Activated T-cell treated with anti-CD3 and anti-CD28 coated beads, Interleukin-2, amount 50 U/mL, for 72 hours (primary cell): ENCODE results near the gene IFI35. TPM values are rescaled to one million over a fixed set of nuclear protein-coding genes. Genes with fewer than 3 reads are reported as not detected.
"Not testable (repeated sequence)": the region's sequence is repeated elsewhere in the genome, so short reads cannot be mapped to it uniquely, and the experiment has no call there.

Experiments
- ATAC-seq, 2 donors: fragments of 150-1000 bp; cut with Tn5 transposase; replicated peaks in 1 of 2; 2 replicates each; pipeline ENCODE4 v1.10.0; 2021; ENCODE audit warnings: moderate library complexity in 2 of 2, mild to moderate bottlenecking in 1 of 2
- DNase-seq, 2 donors: peaks; one replicate each; pipeline ENCODE4 v3.0.0; 2021 to 2022; ENCODE audit warnings: mixed read lengths in 1 of 2
- H3K27ac Mint-ChIP-seq: one replicate; pipeline ENCODE4 v1.8.0; 2022; ENCODE audit warnings: mild to moderate bottlenecking, moderate library complexity, mixed read lengths
- H3K27me3 Mint-ChIP-seq: one replicate; pipeline ENCODE4 v1.8.0; 2022; ENCODE audit warnings: low read depth, mixed read lengths
- H3K36me3 Mint-ChIP-seq, 2 donors: one replicate each; pipeline ENCODE4 v1.8.0; 2022; ENCODE audit warnings: mixed read lengths in 2 of 2, mild to moderate bottlenecking in 1 of 2; ENCODE audit not compliant: insufficient read depth in 2 of 2
- H3K4me1 Mint-ChIP-seq: one replicate; pipeline ENCODE4 v1.8.0; 2022; ENCODE audit warnings: low read depth, mixed read lengths
- H3K4me3 Mint-ChIP-seq, 2 donors: one replicate each; pipeline ENCODE4 v1.8.0; 2022; ENCODE audit warnings: mild to moderate bottlenecking in 2 of 2, mixed read lengths in 2 of 2, moderate library complexity in 2 of 2
- H3K9me3 Mint-ChIP-seq, 2 donors: one replicate each; pipeline ENCODE4 v1.8.0; 2022; ENCODE audit warnings: mixed read lengths in 2 of 2
- total RNA-seq, 2 donors: library from RNA; stranded (reverse); gene quantifications; one replicate each; pipeline ENCODE4 v1.2.3, GENCODE V29; 2022

Gene IFI35
- total RNA-seq, 2 donors from 2014 or later, result 28.3 to 63.3 TPM

DNA sequence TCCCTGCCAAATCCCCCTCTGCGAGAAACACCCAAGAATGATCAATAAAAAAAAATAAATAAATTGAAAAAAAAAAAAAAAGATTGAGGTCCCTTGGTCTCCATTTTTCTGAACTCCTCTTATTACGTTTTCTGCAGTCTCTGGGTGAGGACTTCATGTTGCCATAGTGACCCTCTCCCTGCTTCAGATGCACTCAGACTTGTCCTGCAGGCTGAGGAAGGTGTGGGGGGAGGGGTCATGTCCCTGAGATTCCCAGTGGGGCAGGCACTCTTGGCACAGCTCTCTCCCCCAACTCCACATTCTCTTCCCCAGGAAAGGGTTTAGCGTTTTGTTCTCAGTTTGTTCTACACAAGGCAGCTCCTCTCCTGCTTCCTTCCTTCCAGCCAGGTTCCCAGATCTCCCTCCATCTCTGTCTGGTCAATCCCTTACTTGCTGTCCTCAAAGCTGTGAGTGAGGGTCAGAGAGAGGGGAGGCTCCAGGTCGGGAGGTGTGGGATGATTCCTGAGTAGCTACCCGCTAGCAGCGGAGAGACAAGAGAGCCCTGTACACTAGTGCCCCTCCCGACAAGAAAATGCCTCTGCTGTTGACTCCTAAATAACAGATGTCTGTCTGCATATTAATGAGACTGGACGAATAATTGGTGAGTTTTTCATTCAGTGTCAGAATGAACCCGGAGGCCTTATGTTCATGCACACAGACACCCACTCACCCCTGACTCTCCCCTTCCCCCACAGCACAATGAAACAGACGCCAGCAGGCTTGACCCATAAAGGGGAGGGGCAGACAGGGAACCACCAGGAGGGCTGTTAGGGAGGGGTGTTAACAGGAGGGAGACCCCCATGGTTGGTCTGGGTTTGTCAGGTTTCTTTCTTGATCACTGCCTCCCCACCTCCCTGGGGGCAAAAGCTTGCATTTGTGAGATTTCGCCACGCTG is 27.6 kb downstream of the IFI35 start:
- ATAC-seq (no peak), DNase-seq (no peak)
- Mint-ChIP-seq H3K9me3 (no peaks in the 10 kb centered on the region), H3K27ac (no peak overlapping the region), H3K4me1 (no peaks in the 10 kb centered on the region), H3K4me3 (no peak overlapping the region), H3K36me3 (no peaks in the 10 kb centered on the region), H3K27me3 (no peaks in the 10 kb centered on the region)

DNA sequence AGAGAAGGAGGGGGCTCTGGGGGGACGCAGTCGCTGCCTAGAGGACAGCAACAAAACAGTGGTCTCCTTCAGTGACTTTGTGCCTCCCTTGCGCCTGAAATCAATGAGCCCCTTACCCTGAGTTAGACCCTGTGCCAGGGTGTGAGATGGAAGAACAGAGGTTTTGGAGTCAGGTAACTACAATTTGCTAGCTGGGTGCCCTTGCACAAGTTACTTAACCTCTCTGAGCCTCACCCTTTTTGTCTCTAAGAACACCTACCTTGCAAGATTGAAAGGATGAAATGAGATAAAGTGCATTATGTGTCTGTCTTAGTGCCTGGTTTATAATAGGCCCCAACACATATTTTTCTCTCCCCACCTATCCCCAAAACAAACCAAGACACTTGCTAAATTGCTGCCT is 28.3 kb downstream of the IFI35 start:
- Mint-ChIP-seq H3K4me1 (no peaks in the 10 kb centered on the region), H3K27ac (no peak overlapping the region), H3K36me3 (no peaks in the 10 kb centered on the region), H3K27me3 (no peaks in the 10 kb centered on the region), H3K4me3 (no peak overlapping the region), H3K9me3 (no peaks in the 10 kb centered on the region)
- DNase-seq, result no peak
- ATAC-seq, result no peak

DNA sequence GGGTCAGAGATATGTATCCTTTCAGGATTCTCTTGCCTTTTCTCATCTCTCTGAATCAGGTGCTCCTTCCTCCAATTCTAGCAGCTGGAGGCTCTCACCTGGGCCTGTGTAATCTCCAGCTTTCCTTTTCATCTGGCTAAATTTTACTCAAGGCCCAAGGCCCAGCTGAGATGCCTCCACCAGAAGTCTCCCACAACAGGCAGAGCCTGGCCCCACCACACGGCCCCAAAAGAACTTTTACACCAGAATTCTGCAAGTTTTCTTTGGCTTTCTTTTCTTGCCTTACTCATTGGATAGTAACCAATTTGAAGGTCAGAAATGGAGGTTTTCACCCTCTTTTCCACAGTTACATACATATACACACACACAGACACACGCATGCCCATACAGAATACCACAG is 33.1 kb downstream of the IFI35 start:
- DNase-seq (no peak), ATAC-seq (no peak)
- Mint-ChIP-seq H3K4me1 (no peaks in the 10 kb centered on the region), H3K4me3 (no peak overlapping the region), H3K36me3 (peaks cover 0 to 3% of the 10 kb centered on the region in 2 donors), H3K9me3 (no peaks in the 10 kb centered on the region), H3K27ac (no peak overlapping the region), H3K27me3 (no peaks in the 10 kb centered on the region)

DNA sequence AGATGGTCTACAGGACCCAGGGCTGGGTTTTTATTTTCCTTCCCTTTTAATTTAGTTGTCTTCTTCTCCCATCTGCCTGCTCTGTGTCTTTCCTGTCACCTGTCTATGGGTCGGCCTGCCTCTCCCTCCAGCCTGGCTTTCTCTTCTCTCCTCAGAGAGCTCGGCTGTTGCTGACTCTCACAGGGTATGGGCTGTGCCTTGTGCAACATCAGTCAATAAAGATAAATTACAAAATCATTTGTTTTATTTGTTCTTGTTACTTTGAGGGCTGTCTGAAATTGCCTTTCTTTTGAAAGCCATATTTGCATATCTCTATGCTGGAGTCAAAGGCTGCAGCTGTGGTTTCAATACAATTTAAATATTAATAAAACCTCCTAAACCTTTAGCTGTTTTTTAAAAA is 34.1 kb downstream of the IFI35 start:
- Mint-ChIP-seq H3K4me3 (no peak overlapping the region), H3K36me3 (peaks cover 0 to 3% of the 10 kb centered on the region in 2 donors), H3K27ac (no peak overlapping the region), H3K4me1 (no peaks in the 10 kb centered on the region), H3K9me3 (no peaks in the 10 kb centered on the region), H3K27me3 (no peaks in the 10 kb centered on the region)
- no peak for DNase-seq
- ATAC-seq, result no peak

DNA sequence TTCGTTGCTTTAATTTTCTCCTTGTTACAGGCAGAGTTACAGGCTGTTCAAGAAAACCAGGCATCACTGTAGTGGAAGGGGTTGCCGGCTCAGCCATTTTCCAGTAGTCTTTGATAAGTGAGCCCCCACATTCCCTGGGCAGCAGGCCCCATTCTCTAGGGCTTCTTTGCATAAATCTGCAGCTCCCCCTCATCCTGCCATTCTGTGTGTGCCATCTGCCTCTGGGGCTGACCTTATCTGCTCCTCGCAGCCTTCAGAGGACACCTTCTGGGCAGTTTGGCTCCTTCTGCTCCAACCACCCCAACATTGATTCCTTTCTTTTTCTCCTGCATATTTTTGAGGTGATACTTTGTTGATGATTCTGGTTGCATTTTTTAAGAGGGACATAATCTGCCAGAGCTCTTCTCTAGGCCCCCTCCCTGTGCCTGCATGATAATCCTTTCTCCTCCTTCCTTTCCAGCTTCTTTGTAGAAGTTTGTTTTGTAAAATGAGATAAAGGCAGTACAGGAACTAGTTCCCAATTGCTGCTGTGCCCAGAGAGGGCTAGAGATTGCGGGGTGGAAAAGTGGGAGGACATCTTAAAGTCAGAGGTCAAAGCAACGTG is 35.5 kb downstream of the IFI35 start:
- H3K27ac Mint-ChIP-seq, result no peak overlapping the region
- no peaks in the 10 kb centered on the region for H3K4me1 Mint-ChIP-seq
- ATAC-seq, result no peak
- H3K9me3 Mint-ChIP-seq, result no peaks in the 10 kb centered on the region
- no peaks in the 10 kb centered on the region for H3K27me3 Mint-ChIP-seq
- DNase-seq, result no peak
- H3K36me3 Mint-ChIP-seq, result peaks cover 0 to 5% of the 10 kb centered on the region in 2 donors
- no peak overlapping the region for H3K4me3 Mint-ChIP-seq

DNA sequence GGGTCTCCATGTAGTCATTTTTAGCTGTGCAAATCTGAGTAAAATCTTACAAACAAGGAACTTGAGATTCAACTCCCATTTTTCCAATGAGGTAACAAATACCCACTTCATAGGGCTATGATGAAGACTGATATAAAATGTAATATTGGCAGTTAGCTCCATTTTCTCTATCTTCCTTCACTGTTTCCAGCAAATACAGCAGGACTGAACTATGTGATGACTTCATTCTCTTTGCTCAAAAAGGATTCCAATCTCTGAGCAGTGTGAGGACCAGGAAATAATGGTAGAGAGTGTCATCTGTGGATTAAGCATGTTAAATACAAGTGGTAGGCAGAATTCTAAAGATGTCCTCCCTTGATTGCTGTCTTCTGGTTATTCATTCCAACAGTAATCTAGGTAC is 36.7 kb downstream of the IFI35 start:
- Mint-ChIP-seq H3K27me3 (no peaks in the 10 kb centered on the region), H3K27ac (no peak overlapping the region), H3K36me3 (peaks cover 0 to 9% of the 10 kb centered on the region in 2 donors), H3K4me3 (no peak overlapping the region), H3K4me1 (no peaks in the 10 kb centered on the region), H3K9me3 (no peaks in the 10 kb centered on the region)
- DNase-seq, result no peak
- no peak for ATAC-seq

DNA sequence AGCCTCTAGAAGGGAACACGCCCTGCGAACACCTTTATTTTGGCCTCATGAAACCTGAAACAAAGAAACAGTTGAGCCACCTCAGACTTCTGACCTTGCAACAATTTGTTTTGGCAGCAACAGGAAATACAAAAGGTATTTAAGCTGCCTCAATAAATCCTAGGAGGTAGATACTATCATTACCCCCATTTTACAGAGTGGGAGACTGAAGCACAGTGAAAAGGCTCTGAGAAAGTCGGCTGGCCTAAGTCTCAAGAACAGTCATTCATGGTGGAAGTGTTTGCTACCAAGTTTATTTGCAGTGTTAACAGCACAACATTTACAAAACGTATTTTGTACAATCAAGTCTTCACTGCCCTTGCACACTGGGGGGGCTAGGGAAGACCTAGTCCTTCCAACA is 37.4 kb downstream of the IFI35 start:
- Mint-ChIP-seq H3K27ac (no peak overlapping the region), H3K27me3 (no peaks in the 10 kb centered on the region), H3K9me3 (no peaks in the 10 kb centered on the region), H3K4me1 (no peaks in the 10 kb centered on the region), H3K4me3 (no peak overlapping the region), H3K36me3 (peaks cover 0 to 14% of the 10 kb centered on the region in 2 donors)
- DNase-seq (no peak), ATAC-seq (no peak)

DNA sequence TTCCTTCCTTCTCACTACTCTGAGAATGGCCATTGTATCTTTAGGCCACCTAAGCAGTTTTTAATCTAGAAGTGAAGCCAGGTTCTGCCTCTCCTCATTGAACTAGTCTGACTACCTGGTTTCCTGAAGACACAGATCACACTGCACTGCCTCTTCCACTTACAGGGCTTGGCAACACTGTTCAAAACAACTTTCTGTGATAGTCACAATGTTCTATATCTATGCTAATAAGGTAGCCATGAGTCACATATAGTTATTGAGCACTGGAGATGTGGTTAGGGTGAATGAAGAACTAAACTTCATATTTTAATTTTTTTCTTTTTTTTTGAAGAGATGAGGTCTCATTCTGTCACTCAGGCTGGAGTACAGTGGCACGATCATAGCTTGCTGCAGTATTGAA is 45.4 kb downstream of the IFI35 start:
- ATAC-seq (no peak), DNase-seq (no peak)
- Mint-ChIP-seq H3K4me3 (no peak overlapping the region), H3K36me3 (peaks cover 5 to 46% of the 10 kb centered on the region in 2 donors), H3K9me3 (no peaks in the 10 kb centered on the region), H3K27me3 (no peaks in the 10 kb centered on the region), H3K4me1 (no peaks in the 10 kb centered on the region), H3K27ac (no peak overlapping the region)

DNA sequence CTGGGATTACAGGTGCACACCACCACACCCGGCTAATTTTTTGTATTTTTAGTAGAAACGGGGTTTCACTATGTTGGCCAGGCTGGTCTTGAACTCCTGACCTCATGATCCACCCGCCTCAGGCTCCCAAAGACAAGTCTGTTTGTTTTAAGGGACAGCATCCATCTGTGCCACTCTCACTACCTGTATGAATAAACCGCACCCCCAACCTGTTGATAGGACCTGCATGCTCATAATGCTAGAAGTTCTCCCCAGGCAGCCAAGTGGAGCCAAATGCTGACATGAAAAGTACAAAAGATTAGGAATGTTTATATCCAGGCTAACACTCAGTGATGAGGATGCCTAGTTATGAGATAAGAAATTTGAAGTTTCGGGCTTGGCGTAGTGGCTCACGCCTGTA is 46.4 kb downstream of the IFI35 start:
- H3K4me3 Mint-ChIP-seq, H3K4me1 Mint-ChIP-seq, H3K27me3 Mint-ChIP-seq, ATAC-seq, DNase-seq, H3K9me3 Mint-ChIP-seq, H3K27ac Mint-ChIP-seq: not testable (repeated sequence)
- peaks cover 6 to 45% of the 10 kb centered on the region in 2 donors for H3K36me3 Mint-ChIP-seq

DNA sequence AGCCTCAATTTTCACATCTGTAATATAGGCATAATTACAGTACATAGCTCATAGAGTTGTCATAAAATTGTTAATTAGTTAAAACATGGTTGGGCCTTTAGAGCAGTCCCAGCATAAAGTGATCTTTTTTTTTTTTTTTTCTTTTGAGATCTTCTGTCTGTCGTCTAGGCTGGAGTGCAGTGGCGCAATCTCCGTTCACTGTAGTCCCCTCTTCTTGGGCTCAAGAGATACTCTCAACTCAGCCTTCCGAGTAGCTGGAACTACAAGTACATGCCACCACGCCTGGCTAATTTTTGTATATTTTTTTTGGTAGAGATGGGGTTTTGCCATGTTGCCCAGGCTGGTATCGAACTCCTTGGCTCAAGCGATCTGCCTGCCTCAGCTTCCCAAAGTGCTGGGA is 49.5 kb downstream of the IFI35 start:
- no peak overlapping the region for H3K27ac Mint-ChIP-seq
- H3K4me3 Mint-ChIP-seq, result no peak overlapping the region
- peaks cover 7 to 36% of the 10 kb centered on the region in 2 donors for H3K36me3 Mint-ChIP-seq
- ATAC-seq (no peak), DNase-seq (no peak)
- no peaks in the 10 kb centered on the region for H3K27me3 Mint-ChIP-seq
- H3K4me1 Mint-ChIP-seq, result no peaks in the 10 kb centered on the region
- no peaks in the 10 kb centered on the region for H3K9me3 Mint-ChIP-seq

DNA sequence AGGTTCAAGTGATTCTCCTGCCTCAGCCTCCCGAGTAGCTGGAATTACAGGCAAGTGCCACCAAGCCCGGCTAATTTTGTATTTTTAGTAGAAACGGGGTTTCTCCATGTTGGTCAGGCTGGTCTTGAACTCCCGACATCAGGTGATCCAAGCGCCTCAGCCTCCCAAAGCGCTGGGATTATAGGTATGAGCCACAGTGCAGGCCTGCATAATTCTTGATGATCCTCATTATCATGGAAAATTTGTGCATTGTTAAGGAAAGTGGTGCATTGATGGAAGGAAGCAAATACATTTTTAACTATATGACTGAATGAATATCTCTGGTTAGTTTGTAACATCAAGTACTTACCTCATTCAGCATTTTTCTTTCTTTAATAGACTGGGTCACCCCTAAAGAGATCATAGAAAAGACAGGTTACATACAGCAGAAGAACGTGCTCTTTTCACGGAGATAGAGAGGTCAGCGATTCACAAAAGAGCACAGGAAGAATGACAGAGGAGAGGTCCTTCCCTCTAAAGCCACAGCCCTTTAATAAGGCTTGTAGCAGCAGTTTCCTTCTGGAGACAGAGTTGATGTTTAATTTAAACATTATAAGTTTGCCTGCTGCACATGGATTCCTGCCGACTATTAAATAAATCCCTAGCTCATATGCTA is 56.5 kb downstream of the IFI35 start:
- no peaks in the 10 kb centered on the region for H3K9me3 Mint-ChIP-seq
- peaks cover 8 to 35% of the 10 kb centered on the region in 2 donors for H3K36me3 Mint-ChIP-seq
- DNase-seq (no peak), ATAC-seq (no peak)
- H3K27ac Mint-ChIP-seq, result no peak overlapping the region
- H3K4me1 Mint-ChIP-seq, result no peaks in the 10 kb centered on the region
- H3K27me3 Mint-ChIP-seq, result no peaks in the 10 kb centered on the region
- no peak overlapping the region for H3K4me3 Mint-ChIP-seq
